Pancreas (tissue), 10 donors: Measurements from ENCODE around the gene ACOX3. TPM values are rescaled to one million over a fixed set of nuclear protein-coding genes. Genes with fewer than 3 reads are reported as not detected.

Experiments
- ATAC-seq, 4 donors: fragments of 200-7000 bp; cut with Tn5 transposase; one replicate each; pipeline versions ENCODE4 v1.8.0 to v1.9.1; 2020; ENCODE audit warnings: mild to moderate bottlenecking in 4 of 4, moderate library complexity in 4 of 4
- DNase-seq, 6 donors: peaks; one replicate each; pipeline ENCODE4 v3.0.0-alpha.2; 2020
- FAIRE-seq: peaks from 2 replicates; lab custom pipeline; 2012; peaks lifted over from hg19 to GRCh38; lab: Jason Lieb, UNC
- H3K27ac ChIP-seq, 4 donors: fragments of 200-600 bp; sonication (generic); 1 replicate in 3 of 4; 2 replicates in 1 of 4; pipeline versions ENCODE4 v1.5.0 to v1.8.0; 2020
- H3K27me3 ChIP-seq, 4 donors: fragments of 200-600 bp; one replicate each; pipeline ENCODE4 v1.8.0; 2021
- H3K36me3 ChIP-seq, 3 donors: fragments of 200-600 bp; sonication (generic) in 1 of 3; one replicate each; pipeline versions ENCODE4 v1.5.0 to v1.8.0; 2020 to 2021
- H3K4me1 ChIP-seq, 3 donors: fragments of 200-600 bp; one replicate each; pipeline ENCODE4 v1.8.0; 2021
- H3K4me3 ChIP-seq, 4 donors: fragments of 200-600 bp; sonication (generic) in 2 of 4; one replicate each; pipeline versions ENCODE4 v1.5.0 to v1.8.0; 2020 to 2021
- H3K9me3 ChIP-seq, 4 donors: fragments of 200-600 bp; one replicate each; pipeline ENCODE4 v1.8.0; 2021
- CTCF ChIP-seq, 4 donors: fragments of 200-600 bp; sonication (generic) in 3 of 4; IDR thresholded peaks; one replicate each; pipeline versions ENCODE4 v1.5.0 to v1.8.0; 2021; ENCODE audit warnings: antibody characterized with exemption in 4 of 4
- WGBS, 2 donors: extraction: QIAGEN DNeasy Blood & Tissue Kit; methylation state at CpG; one replicate each; pipeline ENCODE4 v1.1.7; 2013; 5-methylcytosine and 5-hydroxymethylcytosine counted together
- intact Hi-C, 3 donors: fragments of 100-400 bp; cut with DNase I; formaldehyde crosslinking; loops; one replicate each; pipeline versions ENCODE4 v1.11.1 to v1.14.2; 2022
- polyA plus RNA-seq, 2 donors: library from polyadenylated mRNA; stranded (reverse); fragments of 200-250 nt; gene quantifications; one replicate each; pipeline ENCODE4 v1.2.3, GENCODE V29; 2013
- total RNA-seq, 6 donors: library from RNA; stranded (reverse); fragmentation: NEBNext Ultra II Directional in 4 of 6; extraction: Animal tissue kit (Norgen Biotek cat#: 25700) in 4 of 6; gene quantifications; one replicate each; pipeline versions ENCODE4 v1.2.1 to v1.2.4, GENCODE V29; 2021 to 2023
- donor health status: healthy with polysubstance abuse.
- donor health status: DM: no; HTN: no; CAD: no; lungs with moderate emphysema.
- donor health status: DM: no; HTN: no; CAD: no.
- donor health status: control.
- donor health status: control.
- donor health status: Bipolar disorder and iron deficiency.
- donor health status: DM: yes; HTN: yes; CAD: no.
- donor health status: DM: no; HTN: no; CAD: no.
- donor health status: DM: no; HTN: no; CAD: no.
- donor health status: DM: yes; HTN: yes; CAD: no.

The ACOX3 gene
- total and polyA plus RNA-seq, 8 donors = 16.1 to 24.8 (median 18.6) TPM

- Histone ChIP-seq H3K36me3 (peaks cover 0 to 40% (median 0%) of the 10 kb centered on the region in 3 donors), H3K4me1 (no peaks in the 10 kb centered on the region), H3K4me3 (no peak overlapping the region), H3K27ac (no peak overlapping the region), H3K27me3 (no peaks in the 10 kb centered on the region), H3K9me3 (no peaks in the 10 kb centered on the region)
- ATAC-seq = no peak
- no peak for TF ChIP-seq CTCF (IDR thresholded peaks at IDR 0.05)
- no peak for DNase-seq
- intact Hi-C loops = no loop called here
- no peak for FAIRE-seq
- 82 to 83% methylated on average over 14 of the region's 14 CpGs for WGBS, 2 donors
Measured at GRCh38 chr4:8464381-8464780, 23.9 kb upstream of the ACOX3 start.

GRCh38 chr4:8463811-8464210 lies 23.3 kb upstream of the ACOX3 start:
- no peak overlapping the region for H3K27ac ChIP-seq
- no peak for FAIRE-seq
- ATAC-seq = no peak
- DNase-seq = no peak
- intact Hi-C loops = no loop called here
- no peak overlapping the region for H3K4me3 ChIP-seq
- H3K27me3 ChIP-seq = no peaks in the 10 kb centered on the region
- no peaks in the 10 kb centered on the region for H3K4me1 ChIP-seq
- no peaks in the 10 kb centered on the region for H3K9me3 ChIP-seq
- 90 to 91% methylated on average over 9 of the region's 9 CpGs for WGBS, 2 donors
- TF ChIP-seq CTCF (IDR thresholded peaks at IDR 0.05) = no peak
- peaks cover 0 to 39% (median 0%) of the 10 kb centered on the region in 3 donors for H3K36me3 ChIP-seq

- WGBS, 2 donors = 91 to 98% methylated on average over 6 of the region's 6 CpGs
- intact Hi-C loops = no loop called here
- Histone ChIP-seq H3K9me3 (no peaks in the 10 kb centered on the region), H3K27ac (no peak overlapping the region), H3K4me3 (no peak overlapping the region), H3K4me1 (no peaks in the 10 kb centered on the region), H3K36me3 (peaks cover 0 to 29% (median 0%) of the 10 kb centered on the region in 3 donors), H3K27me3 (no peaks in the 10 kb centered on the region)
- ATAC-seq = no peak
- no peak for TF ChIP-seq CTCF (IDR thresholded peaks at IDR 0.05)
- DNase-seq = no peak
- FAIRE-seq = no peak
Measured at GRCh38 chr4:8461616-8462015, 21.1 kb upstream of the ACOX3 start.

GRCh38 chr4:8461086-8461485 lies 20.6 kb upstream of the ACOX3 start:
- TF ChIP-seq CTCF (IDR thresholded peaks at IDR 0.05) = no peak
- no peak for ATAC-seq
- 96 to 98% methylated on average over 6 of the region's 6 CpGs for WGBS, 2 donors
- Histone ChIP-seq H3K27me3 (no peaks in the 10 kb centered on the region), H3K36me3 (peaks cover 0 to 29% (median 0%) of the 10 kb centered on the region in 3 donors), H3K27ac (no peak overlapping the region), H3K9me3 (no peaks in the 10 kb centered on the region), H3K4me3 (no peak overlapping the region), H3K4me1 (no peaks in the 10 kb centered on the region)
- no peak for FAIRE-seq
- DNase-seq = no peak
- intact Hi-C loops = no loop called here

- H3K9me3 ChIP-seq = no peaks in the 10 kb centered on the region
- ATAC-seq (no peak), FAIRE-seq (no peak), DNase-seq (no peak)
- H3K4me1 ChIP-seq = no peaks in the 10 kb centered on the region
- no peak for TF ChIP-seq CTCF (IDR thresholded peaks at IDR 0.05)
- H3K27me3 ChIP-seq = no peaks in the 10 kb centered on the region
- no peak overlapping the region for H3K4me3 ChIP-seq
- peaks cover 0 to 28% (median 0%) of the 10 kb centered on the region in 3 donors for H3K36me3 ChIP-seq
- H3K27ac ChIP-seq = no peak overlapping the region
- intact Hi-C loops = no loop called here
- WGBS, 2 donors = 84 to 85% methylated on average over 8 of the region's 8 CpGs
Measured at GRCh38 chr4:8459867-8460445, 19.4 kb upstream of the ACOX3 start.
